Camera-type eye (tissue), 1 donor: ENCODE data around the gene SYTL1. TPM values are rescaled to one million over a fixed set of nuclear protein-coding genes. Genes with fewer than 3 reads are reported as not detected.

ENCODE experiments used
- total RNA-seq: library from RNA; depleted of rRNA; stranded (reverse); fragments of >200 nt; gene quantifications from one replicate; pipeline ENCODE4 v1.2.3, GENCODE V29; 2014

The SYTL1 gene
- 5.9 TPM for total RNA-seq

GRCh38 chr1:27341525-27342252 lies at the start of gene SYTL1:
SYTL1 (plus strand) TSS chr1:27342022; CDS start chr1:27345335, 3,313 bp downstream.

GRCh38 chr1:27321813-27322568 lies 19.8 kb upstream of the SYTL1 start, which contains the start of gene TMEM222:
TMEM222 (plus strand) TSS chr1:27322163; CDS start chr1:27322198, 35 bp downstream.

GRCh38 chr1:27366411-27367159 lies 24.8 kb downstream of the SYTL1 start, which contains the start of gene MAP3K6:
MAP3K6 (minus strand) TSS chr1:27366961; CDS start chr1:27366597, 364 bp downstream.

GRCh38 chr1:27374362-27375086 lies 32.7 kb downstream of the SYTL1 start, which contains the start of gene FCN3:
FCN3 (minus strand) TSS chr1:27374824; CDS start chr1:27374818, 6 bp downstream.

GRCh38 chr1:27383039-27383605 lies 41.3 kb downstream of the SYTL1 start, which contains the start of gene CD164L2:
CD164L2 (minus strand) TSS chr1:27383333; CDS start chr1:27383239, 94 bp downstream.

GRCh38 chr1:27392096-27392777 lies 50.4 kb downstream of the SYTL1 start, which contains the start of gene GPR3:
GPR3 (plus strand) TSS chr1:27392622; CDS start chr1:27393799, 1,177 bp downstream.

Other genes starting within 250 kb of the SYTL1 start
- gene SLC9A1, start 186.9 kb upstream of the SYTL1 start, total RNA-seq = 8.5 TPM
- 48.7 TPM for gene WDTC1, start 107.4 kb upstream of the SYTL1 start, total RNA-seq
- 25.9 TPM for gene TMEM222, start 19.9 kb upstream of the SYTL1 start, total RNA-seq
- 18.0 TPM for gene MAP3K6, start 24.9 kb downstream of the SYTL1 start, total RNA-seq
- gene FCN3, start 32.8 kb downstream of the SYTL1 start, total RNA-seq = 0.99 TPM
- gene CD164L2, start 41.3 kb downstream of the SYTL1 start, total RNA-seq = not detected
- 0.33 TPM for gene GPR3, start 50.6 kb downstream of the SYTL1 start, total RNA-seq
- 34.2 TPM for gene WASF2, start 148.1 kb downstream of the SYTL1 start, total RNA-seq